Hematopoietic multipotent progenitor cell treated with erythropoietin and hydrocortisone succinate and interleukin-3 and kit ligand, for 17 days (in vitro differentiated cells): ENCODE data around the gene OR52E2.

Source experiments
- DNase-seq: peaks from one replicate; pipeline ENCODE4 v3.0.0-alpha.2; 2015; ENCODE audit warnings: low spot score

Gene OR52E2

DNA sequence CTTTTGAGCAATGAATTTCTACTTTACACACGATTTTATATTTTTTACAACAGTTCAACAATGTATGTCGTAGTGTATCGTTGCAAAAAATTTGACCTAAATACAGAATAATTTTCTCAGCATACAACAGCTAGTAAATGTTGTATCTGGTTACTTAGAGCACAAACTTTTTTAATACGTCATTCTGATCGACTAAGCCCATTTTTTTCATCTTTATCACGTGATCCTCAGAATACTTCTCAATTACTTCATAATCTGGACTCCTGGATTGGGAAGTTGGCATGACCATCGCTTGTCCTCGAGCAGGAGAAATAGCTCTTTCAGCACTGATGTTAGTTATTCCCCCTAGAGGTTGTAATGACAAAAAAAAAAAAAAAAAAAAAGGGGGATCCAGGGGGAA is 48.2 kb downstream of the OR52E2 start:
- no peak for DNase-seq
